ENCODE data around the gene AURKA. TPM values are rescaled to one million over a fixed set of nuclear protein-coding genes. Genes with fewer than 3 reads are reported as not detected.

The AURKA gene
- total and polyA plus RNA-seq, 4 donors, result 0.88 to 41.6 (median 2.7) TPM

DNA sequence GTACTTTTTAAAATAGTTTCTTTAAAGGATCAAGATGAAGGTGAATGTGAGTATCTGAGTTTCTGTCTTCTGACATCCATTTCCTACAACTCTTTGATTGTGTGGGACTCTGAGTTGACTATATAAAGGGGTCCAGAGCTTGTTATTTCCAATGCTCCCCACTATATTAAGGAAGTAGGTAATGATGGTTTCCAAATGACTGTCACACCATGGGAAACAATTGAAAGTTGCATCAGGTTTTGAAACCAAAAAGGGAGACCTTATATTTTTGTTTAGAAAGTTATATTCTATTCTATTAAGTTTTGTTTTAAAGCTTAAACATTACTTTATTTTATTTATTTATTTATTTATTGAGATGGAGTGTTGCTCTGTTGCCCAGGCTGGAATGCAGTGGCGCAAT, 31.2 kb upstream of the AURKA start:
- Histone ChIP-seq H3K27ac (ENCODE audit: low read depth in 1 of 2, low read length in 2 of 2) (no peak overlapping the region), H3K9me3 (ENCODE audit: control insufficient read depth in 4 of 4, low read length in 3 of 4) (no peaks in the 10 kb centered on the region), H3K4me3 (ENCODE audit: low read depth in 1 of 3, low read length in 3 of 3) (no peak overlapping the region), H3K36me3 (ENCODE audit: control insufficient read depth in 4 of 4, insufficient read depth in 3 of 4, low read depth in 1 of 4, low read length in 3 of 4) (no peaks in the 10 kb centered on the region), H3K4me1 (ENCODE audit: control insufficient read depth in 4 of 4, insufficient read depth in 4 of 4, low read length in 3 of 4) (peaks cover 0 to 3% (median 1%) of the 10 kb centered on the region in 4 donors), H3K27me3 (ENCODE audit: control insufficient read depth in 4 of 4, insufficient read depth in 4 of 4, low read length in 3 of 4) (no peaks in the 10 kb centered on the region), H3K9ac (ENCODE audit: low read depth in 1 of 2, low read length in 2 of 2) (no peak overlapping the region)
- TF ChIP-seq FOXA1 (IDR thresholded peaks at IDR 0.05), result no peak
- TF ChIP-seq YY1 (IDR thresholded peaks at IDR 0.05), result no peak
- TF ChIP-seq TAF1 (conservative IDR thresholded peaks at IDR 0.05), result no peak
- WGBS, result 98% methylated on average over 1 of the region's 1 CpG
- DNase-seq (ENCODE audit: low spot score), result no peak

- no peak for TF ChIP-seq RAD21 (IDR thresholded peaks at IDR 0.05)
- no peak for TF ChIP-seq SP1 (IDR thresholded peaks at IDR 0.05)
- no peak for TF ChIP-seq NR2F2 (IDR thresholded peaks at IDR 0.05)
- no peak for TF ChIP-seq ATF3 (IDR thresholded peaks at IDR 0.05)
- no peak for TF ChIP-seq FOXA2 (IDR thresholded peaks at IDR 0.05)
- TF ChIP-seq, protein P1, sequence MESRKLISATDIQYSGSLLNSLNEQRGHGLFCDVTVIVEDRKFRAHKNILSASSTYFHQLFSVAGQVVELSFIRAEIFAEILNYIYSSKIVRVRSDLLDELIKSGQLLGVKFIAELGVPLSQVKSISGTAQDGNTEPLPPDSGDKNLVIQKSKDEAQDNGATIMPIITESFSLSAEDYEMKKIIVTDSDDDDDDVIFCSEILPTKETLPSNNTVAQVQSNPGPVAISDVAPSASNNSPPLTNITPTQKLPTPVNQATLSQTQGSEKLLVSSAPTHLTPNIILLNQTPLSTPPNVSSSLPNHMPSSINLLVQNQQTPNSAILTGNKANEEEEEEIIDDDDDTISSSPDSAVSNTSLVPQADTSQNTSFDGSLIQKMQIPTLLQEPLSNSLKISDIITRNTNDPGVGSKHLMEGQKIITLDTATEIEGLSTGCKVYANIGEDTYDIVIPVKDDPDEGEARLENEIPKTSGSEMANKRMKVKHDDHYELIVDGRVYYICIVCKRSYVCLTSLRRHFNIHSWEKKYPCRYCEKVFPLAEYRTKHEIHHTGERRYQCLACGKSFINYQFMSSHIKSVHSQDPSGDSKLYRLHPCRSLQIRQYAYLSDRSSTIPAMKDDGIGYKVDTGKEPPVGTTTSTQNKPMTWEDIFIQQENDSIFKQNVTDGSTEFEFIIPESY (IDR thresholded peaks at IDR 0.05), result no peak
- TF ChIP-seq HNF4G (IDR thresholded peaks at IDR 0.05), result no peak
- no peak for TF ChIP-seq RXRA (IDR thresholded peaks at IDR 0.05)
- TF ChIP-seq GABPA (IDR thresholded peaks at IDR 0.05 in 1 of 2, conservative IDR thresholded peaks at IDR 0.05 in 1 of 2), result no peak
- TF ChIP-seq, protein P2, sequence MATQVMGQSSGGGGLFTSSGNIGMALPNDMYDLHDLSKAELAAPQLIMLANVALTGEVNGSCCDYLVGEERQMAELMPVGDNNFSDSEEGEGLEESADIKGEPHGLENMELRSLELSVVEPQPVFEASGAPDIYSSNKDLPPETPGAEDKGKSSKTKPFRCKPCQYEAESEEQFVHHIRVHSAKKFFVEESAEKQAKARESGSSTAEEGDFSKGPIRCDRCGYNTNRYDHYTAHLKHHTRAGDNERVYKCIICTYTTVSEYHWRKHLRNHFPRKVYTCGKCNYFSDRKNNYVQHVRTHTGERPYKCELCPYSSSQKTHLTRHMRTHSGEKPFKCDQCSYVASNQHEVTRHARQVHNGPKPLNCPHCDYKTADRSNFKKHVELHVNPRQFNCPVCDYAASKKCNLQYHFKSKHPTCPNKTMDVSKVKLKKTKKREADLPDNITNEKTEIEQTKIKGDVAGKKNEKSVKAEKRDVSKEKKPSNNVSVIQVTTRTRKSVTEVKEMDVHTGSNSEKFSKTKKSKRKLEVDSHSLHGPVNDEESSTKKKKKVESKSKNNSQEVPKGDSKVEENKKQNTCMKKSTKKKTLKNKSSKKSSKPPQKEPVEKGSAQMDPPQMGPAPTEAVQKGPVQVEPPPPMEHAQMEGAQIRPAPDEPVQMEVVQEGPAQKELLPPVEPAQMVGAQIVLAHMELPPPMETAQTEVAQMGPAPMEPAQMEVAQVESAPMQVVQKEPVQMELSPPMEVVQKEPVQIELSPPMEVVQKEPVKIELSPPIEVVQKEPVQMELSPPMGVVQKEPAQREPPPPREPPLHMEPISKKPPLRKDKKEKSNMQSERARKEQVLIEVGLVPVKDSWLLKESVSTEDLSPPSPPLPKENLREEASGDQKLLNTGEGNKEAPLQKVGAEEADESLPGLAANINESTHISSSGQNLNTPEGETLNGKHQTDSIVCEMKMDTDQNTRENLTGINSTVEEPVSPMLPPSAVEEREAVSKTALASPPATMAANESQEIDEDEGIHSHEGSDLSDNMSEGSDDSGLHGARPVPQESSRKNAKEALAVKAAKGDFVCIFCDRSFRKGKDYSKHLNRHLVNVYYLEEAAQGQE (IDR thresholded peaks at IDR 0.05), result no peak
- TF ChIP-seq FOXA1 (IDR thresholded peaks at IDR 0.05), result no peak
- TF ChIP-seq JUND (IDR thresholded peaks at IDR 0.05), result no peak
- no peak for TF ChIP-seq TAF1 (conservative IDR thresholded peaks at IDR 0.05)
- TF ChIP-seq HNF4A (conservative IDR thresholded peaks at IDR 0.05), result no peak
- H3K4me1 ChIP-seq (ENCODE audit: control insufficient read depth in 4 of 4, insufficient read depth in 4 of 4, low read length in 3 of 4), result peaks cover 0 to 3% (median 1%) of the 10 kb centered on the region in 4 donors
Measured at GRCh38 chr20:56422824-56423189, 30.8 kb upstream of the AURKA start.

More at GRCh38 chr20:56422824-56423189, 30.8 kb upstream of the AURKA start:
- H3K9ac ChIP-seq (ENCODE audit: low read depth in 1 of 2, low read length in 2 of 2), result no peak overlapping the region
- no peak overlapping the region for H3K27ac ChIP-seq (ENCODE audit: low read depth in 1 of 2, low read length in 2 of 2)
- no peaks in the 10 kb centered on the region for H3K27me3 ChIP-seq (ENCODE audit: control insufficient read depth in 4 of 4, insufficient read depth in 4 of 4, low read length in 3 of 4)
- no peak overlapping the region for H3K4me3 ChIP-seq (ENCODE audit: low read depth in 1 of 3, low read length in 3 of 3)
- no peaks in the 10 kb centered on the region for H3K9me3 ChIP-seq (ENCODE audit: control insufficient read depth in 4 of 4, low read length in 3 of 4)
- WGBS, result 82% methylated on average over 4 of the region's 4 CpGs
- no peak for DNase-seq (ENCODE audit: low spot score)
- no peaks in the 10 kb centered on the region for H3K36me3 ChIP-seq (ENCODE audit: control insufficient read depth in 4 of 4, insufficient read depth in 3 of 4, low read depth in 1 of 4, low read length in 3 of 4)

Data from liver (tissue), 9 donors.